HG03045 (cell line): Measurements from ENCODE around the gene RFX2.
"Not testable (repeated sequence)": the region's sequence is repeated elsewhere in the genome, so short reads cannot be mapped to it uniquely, and the experiment has no call there.

Source experiments
- ATAC-seq: cut with Tn5 transposase; IDR thresholded peaks from one replicate; pipeline ENCODE4 v1.9.1; 2021; ENCODE audit warnings: mild to moderate bottlenecking, moderate library complexity; ENCODE audit not compliant: unreplicated experiment

RFX2 gene

GRCh38 chr19:6110360-6110977, at the start of gene RFX2:
Gene RFX2 (minus strand): TSS chr19:6110500. CDS start chr19:6047496, 63,004 bp downstream.
- peak; percentile 95 for ATAC-seq

- no peak for ATAC-seq
These were observed 45.7 kb upstream of the RFX2 start for GRCh38 chr19:6156033-6156432.

- ATAC-seq: no peak
These were observed 40.0 kb upstream of the RFX2 start for GRCh38 chr19:6150289-6150688.

GRCh38 chr19:6141217-6141616, 30.9 kb upstream of the RFX2 start:
- no peak for ATAC-seq

GRCh38 chr19:6138511-6138910, 28.2 kb upstream of the RFX2 start:
- no peak for ATAC-seq

GRCh38 chr19:6138066-6138465, 27.8 kb upstream of the RFX2 start:
- no peak for ATAC-seq

- no peak for ATAC-seq
These were observed 22.9 kb upstream of the RFX2 start for GRCh38 chr19:6133231-6133630.

GRCh38 chr19:6132482-6132881, 22.2 kb upstream of the RFX2 start:
- ATAC-seq: no peak

GRCh38 chr19:6127716-6128335, 17.5 kb upstream of the RFX2 start:
- ATAC-seq: no peak

GRCh38 chr19:6126335-6126974, 16.2 kb upstream of the RFX2 start:
- no peak for ATAC-seq

GRCh38 chr19:6125571-6125989, 15.3 kb upstream of the RFX2 start:
- ATAC-seq: no peak

GRCh38 chr19:6119031-6119430, 8.7 kb upstream of the RFX2 start:
- no peak for ATAC-seq

- ATAC-seq: no peak
These were observed 7.7 kb upstream of the RFX2 start for GRCh38 chr19:6118043-6118442.

GRCh38 chr19:6117534-6117933, 7.2 kb upstream of the RFX2 start:
- no peak for ATAC-seq

GRCh38 chr19:6116749-6117430, 6.6 kb upstream of the RFX2 start:
- ATAC-seq: no peak

GRCh38 chr19:6115992-6116391, 5.7 kb upstream of the RFX2 start:
- ATAC-seq: no peak

GRCh38 chr19:6113616-6114188, 3.4 kb upstream of the RFX2 start:
- ATAC-seq: no peak

- ATAC-seq: no peak
These were observed 353 bp downstream of the RFX2 start for GRCh38 chr19:6109947-6110346.

- ATAC-seq: no peak
These were observed 1.3 kb downstream of the RFX2 start for GRCh38 chr19:6108721-6109633.

GRCh38 chr19:6106643-6107294, 3.5 kb downstream of the RFX2 start:
- ATAC-seq: not testable (repeated sequence)
